WTC11 (cell line): ENCODE measurements around the gene SKIC8. TPM values are rescaled to one million over a fixed set of nuclear protein-coding genes. Genes with fewer than 3 reads are reported as not detected.

Source experiments
- ATAC-seq: fragments of 200-7000 bp; cut with Tn5 transposase; 2 replicates; pipeline ENCODE4 v1.10.0; 2021; ENCODE audit warnings: mild to moderate bottlenecking, moderate library complexity
- CTCF ChIA-PET: fragments of 300-600 bp; sonication (Branson Sonifier 250); formaldehyde crosslinking; loops from one replicate; lab custom pipeline; 2021; ENCODE audit warnings: antibody characterized with exemption; lab: Charles Lee
- POLR2A ChIA-PET: fragments of 350-600 bp; sonication (Branson Sonifier 250); formaldehyde crosslinking; loops from one replicate; lab custom pipeline; 2021; ENCODE audit warnings: antibody characterized with exemption; lab: Charles Lee
- DNase-seq: peaks from one replicate; pipeline ENCODE4 v3.0.0; 2021; ENCODE audit warnings: low spot score
- H3K27ac Mint-ChIP-seq: 2 replicates; pipeline ENCODE4 v1.8.0; 2021; ENCODE audit warnings: mixed read lengths
- H3K27me3 Mint-ChIP-seq: 2 replicates; pipeline ENCODE4 v1.8.0; 2021; ENCODE audit warnings: low read depth, mild to moderate bottlenecking, moderate library complexity, mixed read lengths
- H3K36me3 Mint-ChIP-seq: 2 replicates; pipeline ENCODE4 v1.8.0; 2021; ENCODE audit warnings: mixed read lengths
- H3K4me1 Mint-ChIP-seq: 2 replicates; pipeline ENCODE4 v1.8.0; 2022; ENCODE audit warnings: mixed read lengths
- H3K4me3 Mint-ChIP-seq: 2 replicates; pipeline ENCODE4 v1.8.0; 2021; ENCODE audit warnings: mild to moderate bottlenecking, moderate library complexity, mixed read lengths
- H3K9me3 Mint-ChIP-seq: 2 replicates; pipeline ENCODE4 v1.8.0; 2021; ENCODE audit warnings: mixed read lengths
- ATF1 ChIP-seq: sonication (generic); formaldehyde crosslinking; IDR thresholded peaks from 2 replicates; pipeline ENCODE4 v1.8.1; 2023; ENCODE audit warnings: mild to moderate bottlenecking, moderate library complexity, missing genetic modification reagents
- FOXJ3 ChIP-seq: sonication (generic); formaldehyde crosslinking; IDR thresholded peaks from 2 replicates; pipeline ENCODE4 v1.9.0; 2021; ENCODE audit warnings: missing genetic modification reagents, mild to moderate bottlenecking, borderline replicate concordance
- GABPB1 ChIP-seq: sonication (generic); formaldehyde crosslinking; IDR thresholded peaks from 2 replicates; pipeline ENCODE4 v1.8.1; 2023; ENCODE audit warnings: mild to moderate bottlenecking, missing genetic modification reagents
- GTF2I ChIP-seq: fragments of 250-450 bp; sonication (Bioruptor Pico); conservative IDR thresholded peaks from 2 replicates; pipeline ENCODE4 v1.4.0; 2021; ENCODE audit warnings: mild to moderate bottlenecking
- NFE2L1 ChIP-seq: sonication (generic); formaldehyde crosslinking; IDR thresholded peaks from 2 replicates; pipeline ENCODE4 v1.8.1; 2023; ENCODE audit warnings: missing genetic modification reagents
- NR3C1 ChIP-seq: sonication (generic); formaldehyde crosslinking; conservative IDR thresholded peaks from 2 replicates; pipeline ENCODE4 v1.8.1; 2023; ENCODE audit warnings: low read depth, mild to moderate bottlenecking, missing genetic modification reagents
- SMAD3 ChIP-seq: sonication (generic); formaldehyde crosslinking; IDR thresholded peaks from 2 replicates; pipeline ENCODE4 v1.8.0; 2022; ENCODE audit warnings: missing genetic modification reagents, mild to moderate bottlenecking, borderline replicate concordance
- ZBTB21 ChIP-seq: sonication (generic); formaldehyde crosslinking; IDR thresholded peaks from 2 replicates; pipeline ENCODE4 v1.8.1; 2023; ENCODE audit warnings: mild to moderate bottlenecking, missing genetic modification reagents, borderline replicate concordance
- ZNF263 ChIP-seq: sonication (generic); formaldehyde crosslinking; IDR thresholded peaks from 2 replicates; pipeline ENCODE4 v1.8.1; 2022; ENCODE audit warnings: low read depth, mild to moderate bottlenecking, moderate library complexity, missing genetic modification reagents
- total RNA-seq: library from RNA; stranded (reverse); gene quantifications from 3 replicates; pipeline ENCODE4 v1.2.3, GENCODE V29; 2021
- TF ChIP-seq, protein P1 (sequence below): fragments of 250-450 bp; sonication (Bioruptor Pico); IDR thresholded peaks from 2 replicates; pipeline ENCODE4 v1.9.0; 2021; ENCODE audit warnings: moderate library complexity, mild to moderate bottlenecking, inconsistent platforms, borderline replicate concordance
- TF ChIP-seq, protein P2 (sequence below): sonication (generic); formaldehyde crosslinking; IDR thresholded peaks from 2 replicates; pipeline ENCODE4 v1.8.0; 2023; ENCODE audit warnings: missing genetic modification reagents
- TF ChIP-seq, protein P3 (sequence below): sonication (generic); formaldehyde crosslinking; IDR thresholded peaks from 2 replicates; pipeline ENCODE4 v1.8.1; 2023; ENCODE audit warnings: mild to moderate bottlenecking, missing genetic modification reagents, borderline replicate concordance
- TF ChIP-seq, protein P4 (sequence below): sonication (generic); formaldehyde crosslinking; IDR thresholded peaks from 2 replicates; pipeline ENCODE4 v1.8.1; 2023; ENCODE audit warnings: mild to moderate bottlenecking, missing genetic modification reagents, moderate library complexity
- TF ChIP-seq, protein P5 (sequence below): sonication (generic); formaldehyde crosslinking; IDR thresholded peaks from 2 replicates; pipeline ENCODE4 v1.8.1; 2022; ENCODE audit warnings: missing genetic modification reagents, borderline replicate concordance
- TF ChIP-seq, protein P6 (sequence below): sonication (generic); formaldehyde crosslinking; IDR thresholded peaks from 2 replicates; pipeline ENCODE4 v1.8.1; 2023; ENCODE audit warnings: mild to moderate bottlenecking, missing genetic modification reagents, moderate library complexity
- TF ChIP-seq, protein P7 (sequence below): sonication (generic); formaldehyde crosslinking; IDR thresholded peaks from 2 replicates; pipeline ENCODE4 v1.8.1; 2023; ENCODE audit warnings: mild to moderate bottlenecking, missing genetic modification reagents

The SKIC8 gene
- total RNA-seq, 1 experiment from 2014 or later = 55.6 TPM

DNA sequence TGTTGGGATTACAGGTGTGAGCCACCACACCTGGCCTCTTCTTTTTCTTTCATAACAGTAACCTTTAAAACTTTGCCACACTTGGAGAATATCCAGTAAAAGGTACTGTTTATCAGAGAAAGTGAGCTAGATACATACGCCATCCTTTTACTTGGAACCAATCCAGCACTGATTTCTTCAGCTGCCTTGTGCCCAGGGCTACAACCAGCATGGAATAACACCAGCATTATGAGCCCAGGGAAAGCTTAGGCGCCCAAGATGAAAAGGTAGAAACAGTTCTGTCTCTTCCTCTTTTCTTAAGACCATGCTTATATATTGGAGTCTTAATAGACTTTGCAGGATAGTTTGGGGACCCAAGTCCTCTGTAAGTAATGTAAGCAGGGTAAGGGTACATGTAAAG, 8.4 kb downstream of the SKIC8 start:
- Mint-ChIP-seq H3K9me3 (no peaks in the 10 kb centered on the region), H3K4me1 (no peaks in the 10 kb centered on the region), H3K4me3 (no peak overlapping the region), H3K36me3 (peaks cover 27% of the 10 kb centered on the region), H3K27me3 (no peaks in the 10 kb centered on the region), H3K27ac (no peak overlapping the region)
- ChIA-PET POLR2A (no interaction called here), CTCF (no interaction called here)
- TF ChIP-seq FOXJ3 (CRISPR knock-in tag) = no peak
- TF ChIP-seq, protein P1, sequence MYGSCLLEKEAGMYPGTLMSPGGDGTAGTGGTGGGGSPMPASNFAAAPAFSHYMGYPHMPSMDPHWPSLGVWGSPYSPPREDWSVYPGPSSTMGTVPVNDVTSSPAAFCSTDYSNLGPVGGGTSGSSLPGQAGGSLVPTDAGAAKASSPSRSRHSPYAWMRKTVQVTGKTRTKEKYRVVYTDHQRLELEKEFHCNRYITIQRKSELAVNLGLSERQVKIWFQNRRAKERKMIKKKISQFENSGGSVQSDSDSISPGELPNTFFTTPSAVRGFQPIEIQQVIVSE (CRISPR knock-in tag) = no peak
- no peak for TF ChIP-seq ZNF263
- TF ChIP-seq, protein P2, sequence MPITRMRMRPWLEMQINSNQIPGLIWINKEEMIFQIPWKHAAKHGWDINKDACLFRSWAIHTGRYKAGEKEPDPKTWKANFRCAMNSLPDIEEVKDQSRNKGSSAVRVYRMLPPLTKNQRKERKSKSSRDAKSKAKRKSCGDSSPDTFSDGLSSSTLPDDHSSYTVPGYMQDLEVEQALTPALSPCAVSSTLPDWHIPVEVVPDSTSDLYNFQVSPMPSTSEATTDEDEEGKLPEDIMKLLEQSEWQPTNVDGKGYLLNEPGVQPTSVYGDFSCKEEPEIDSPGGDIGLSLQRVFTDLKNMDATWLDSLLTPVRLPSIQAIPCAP (CRISPR knock-in tag) = no peak
- TF ChIP-seq, protein P3, sequence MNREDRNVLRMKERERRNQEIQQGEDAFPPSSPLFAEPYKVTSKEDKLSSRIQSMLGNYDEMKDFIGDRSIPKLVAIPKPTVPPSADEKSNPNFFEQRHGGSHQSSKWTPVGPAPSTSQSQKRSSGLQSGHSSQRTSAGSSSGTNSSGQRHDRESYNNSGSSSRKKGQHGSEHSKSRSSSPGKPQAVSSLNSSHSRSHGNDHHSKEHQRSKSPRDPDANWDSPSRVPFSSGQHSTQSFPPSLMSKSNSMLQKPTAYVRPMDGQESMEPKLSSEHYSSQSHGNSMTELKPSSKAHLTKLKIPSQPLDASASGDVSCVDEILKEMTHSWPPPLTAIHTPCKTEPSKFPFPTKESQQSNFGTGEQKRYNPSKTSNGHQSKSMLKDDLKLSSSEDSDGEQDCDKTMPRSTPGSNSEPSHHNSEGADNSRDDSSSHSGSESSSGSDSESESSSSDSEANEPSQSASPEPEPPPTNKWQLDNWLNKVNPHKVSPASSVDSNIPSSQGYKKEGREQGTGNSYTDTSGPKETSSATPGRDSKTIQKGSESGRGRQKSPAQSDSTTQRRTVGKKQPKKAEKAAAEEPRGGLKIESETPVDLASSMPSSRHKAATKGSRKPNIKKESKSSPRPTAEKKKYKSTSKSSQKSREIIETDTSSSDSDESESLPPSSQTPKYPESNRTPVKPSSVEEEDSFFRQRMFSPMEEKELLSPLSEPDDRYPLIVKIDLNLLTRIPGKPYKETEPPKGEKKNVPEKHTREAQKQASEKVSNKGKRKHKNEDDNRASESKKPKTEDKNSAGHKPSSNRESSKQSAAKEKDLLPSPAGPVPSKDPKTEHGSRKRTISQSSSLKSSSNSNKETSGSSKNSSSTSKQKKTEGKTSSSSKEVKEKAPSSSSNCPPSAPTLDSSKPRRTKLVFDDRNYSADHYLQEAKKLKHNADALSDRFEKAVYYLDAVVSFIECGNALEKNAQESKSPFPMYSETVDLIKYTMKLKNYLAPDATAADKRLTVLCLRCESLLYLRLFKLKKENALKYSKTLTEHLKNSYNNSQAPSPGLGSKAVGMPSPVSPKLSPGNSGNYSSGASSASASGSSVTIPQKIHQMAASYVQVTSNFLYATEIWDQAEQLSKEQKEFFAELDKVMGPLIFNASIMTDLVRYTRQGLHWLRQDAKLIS (CRISPR knock-in tag) = no peak
- TF ChIP-seq ZBTB21 (CRISPR knock-in tag) = no peak
- no peak for TF ChIP-seq GABPB1
- TF ChIP-seq, protein P4, sequence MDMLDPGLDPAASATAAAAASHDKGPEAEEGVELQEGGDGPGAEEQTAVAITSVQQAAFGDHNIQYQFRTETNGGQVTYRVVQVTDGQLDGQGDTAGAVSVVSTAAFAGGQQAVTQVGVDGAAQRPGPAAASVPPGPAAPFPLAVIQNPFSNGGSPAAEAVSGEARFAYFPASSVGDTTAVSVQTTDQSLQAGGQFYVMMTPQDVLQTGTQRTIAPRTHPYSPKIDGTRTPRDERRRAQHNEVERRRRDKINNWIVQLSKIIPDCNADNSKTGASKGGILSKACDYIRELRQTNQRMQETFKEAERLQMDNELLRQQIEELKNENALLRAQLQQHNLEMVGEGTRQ = no peak
- TF ChIP-seq SMAD3 = no peak
- ATAC-seq (no peak), DNase-seq (no peak)

DNA sequence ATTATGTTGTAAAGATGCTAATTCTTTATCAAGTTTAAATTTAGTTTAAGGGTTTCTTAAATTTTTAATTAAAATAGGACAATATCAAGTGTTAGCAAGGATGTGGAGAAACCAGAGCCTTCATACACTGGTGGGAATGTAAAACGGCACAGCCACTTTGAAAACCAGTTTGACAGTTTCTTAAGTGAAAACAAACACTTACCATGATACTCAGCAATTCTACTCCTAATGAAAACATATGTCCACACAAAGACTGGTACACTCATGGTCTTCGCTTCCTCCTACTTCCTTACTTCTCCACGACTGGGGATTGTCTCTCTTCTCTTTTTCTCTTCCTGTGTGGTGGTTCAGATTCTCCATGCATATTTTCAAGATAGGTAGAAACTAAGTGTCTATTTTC, 9.2 kb downstream of the SKIC8 start:
- DNase-seq (no peak), ATAC-seq (no peak)
- H3K27me3 Mint-ChIP-seq = no peaks in the 10 kb centered on the region
- peaks cover 30% of the 10 kb centered on the region for H3K36me3 Mint-ChIP-seq
- H3K4me1 Mint-ChIP-seq = no peaks in the 10 kb centered on the region
- H3K9me3 Mint-ChIP-seq = no peaks in the 10 kb centered on the region
- H3K4me3 Mint-ChIP-seq = no peak overlapping the region
- no peak overlapping the region for H3K27ac Mint-ChIP-seq
- TF ChIP-seq, protein P5, sequence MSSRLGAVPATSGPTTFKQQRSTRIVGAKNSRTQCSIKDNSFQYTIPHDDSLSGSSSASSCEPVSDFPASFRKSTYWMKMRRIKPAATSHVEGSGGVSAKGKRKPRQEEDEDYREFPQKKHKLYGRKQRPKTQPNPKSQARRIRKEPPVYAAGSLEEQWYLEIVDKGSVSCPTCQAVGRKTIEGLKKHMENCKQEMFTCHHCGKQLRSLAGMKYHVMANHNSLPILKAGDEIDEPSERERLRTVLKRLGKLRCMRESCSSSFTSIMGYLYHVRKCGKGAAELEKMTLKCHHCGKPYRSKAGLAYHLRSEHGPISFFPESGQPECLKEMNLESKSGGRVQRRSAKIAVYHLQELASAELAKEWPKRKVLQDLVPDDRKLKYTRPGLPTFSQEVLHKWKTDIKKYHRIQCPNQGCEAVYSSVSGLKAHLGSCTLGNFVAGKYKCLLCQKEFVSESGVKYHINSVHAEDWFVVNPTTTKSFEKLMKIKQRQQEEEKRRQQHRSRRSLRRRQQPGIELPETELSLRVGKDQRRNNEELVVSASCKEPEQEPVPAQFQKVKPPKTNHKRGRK (CRISPR knock-in tag) = no peak
- TF ChIP-seq ATF1 (CRISPR knock-in tag) = no peak
- no peak for TF ChIP-seq GTF2I (CRISPR knock-in tag)
- TF ChIP-seq, protein P6, sequence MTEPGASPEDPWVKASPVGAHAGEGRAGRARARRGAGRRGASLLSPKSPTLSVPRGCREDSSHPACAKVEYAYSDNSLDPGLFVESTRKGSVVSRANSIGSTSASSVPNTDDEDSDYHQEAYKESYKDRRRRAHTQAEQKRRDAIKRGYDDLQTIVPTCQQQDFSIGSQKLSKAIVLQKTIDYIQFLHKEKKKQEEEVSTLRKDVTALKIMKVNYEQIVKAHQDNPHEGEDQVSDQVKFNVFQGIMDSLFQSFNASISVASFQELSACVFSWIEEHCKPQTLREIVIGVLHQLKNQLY (CRISPR knock-in tag) = no peak
- TF ChIP-seq, protein P3 (CRISPR knock-in tag) = no peak
- TF ChIP-seq, protein P7, sequence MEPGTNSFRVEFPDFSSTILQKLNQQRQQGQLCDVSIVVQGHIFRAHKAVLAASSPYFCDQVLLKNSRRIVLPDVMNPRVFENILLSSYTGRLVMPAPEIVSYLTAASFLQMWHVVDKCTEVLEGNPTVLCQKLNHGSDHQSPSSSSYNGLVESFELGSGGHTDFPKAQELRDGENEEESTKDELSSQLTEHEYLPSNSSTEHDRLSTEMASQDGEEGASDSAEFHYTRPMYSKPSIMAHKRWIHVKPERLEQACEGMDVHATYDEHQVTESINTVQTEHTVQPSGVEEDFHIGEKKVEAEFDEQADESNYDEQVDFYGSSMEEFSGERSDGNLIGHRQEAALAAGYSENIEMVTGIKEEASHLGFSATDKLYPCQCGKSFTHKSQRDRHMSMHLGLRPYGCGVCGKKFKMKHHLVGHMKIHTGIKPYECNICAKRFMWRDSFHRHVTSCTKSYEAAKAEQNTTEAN (CRISPR knock-in tag) = no peak
- no peak for TF ChIP-seq NR3C1 (CRISPR knock-in tag)
- TF ChIP-seq NFE2L1 = no peak
- TF ChIP-seq, all 79 proteins: peak for 0
- ChIA-PET POLR2A (no interaction called here), CTCF (no interaction called here)
